HepG2 (cell line): ENCODE data around the gene RALBP1. TPM values are rescaled to one million over a fixed set of nuclear protein-coding genes. Genes with fewer than 3 reads are reported as not detected.

Experiments
- EHMT2 ChIP-seq: fragments of 200-600 bp; sonication (generic); IDR thresholded peaks from 2 replicates; pipeline ENCODE4 v1.7.0; 2017; ENCODE audit warnings: antibody characterized with exemption, low read depth, low read length, borderline replicate concordance
- FOXO1 ChIP-seq: sonication (generic); formaldehyde crosslinking; IDR thresholded peaks from 2 replicates; pipeline ENCODE4 v1.4.0; 2020; ENCODE audit warnings: missing genetic modification reagents
- HMGXB4 ChIP-seq, 2 experiments: sonication (generic) in 1 of 2; formaldehyde crosslinking in 1 of 2; IDR thresholded peaks; 2 replicates each; pipeline versions ENCODE4 v1.4.0 to v1.6.1; 2018 to 2020; ENCODE audit warnings: missing genetic modification reagents in 2 of 2, borderline replicate concordance in 1 of 2, low read depth in 1 of 2, mild to moderate bottlenecking in 1 of 2, missing biosample characterization in 1 of 2
- KMT2A ChIP-seq: sonication (generic); formaldehyde crosslinking; IDR thresholded peaks from 2 replicates; pipeline ENCODE4 v1.4.0; 2020; ENCODE audit warnings: missing genetic modification reagents
- NCOA2 ChIP-seq: sonication (generic); formaldehyde crosslinking; IDR thresholded peaks from 2 replicates; pipeline ENCODE4 v1.8.0; 2022; ENCODE audit warnings: inconsistent platforms
- NFE2L1 ChIP-seq: sonication (generic); formaldehyde crosslinking; IDR thresholded peaks from 2 replicates; pipeline ENCODE4 v1.4.0; 2020; ENCODE audit warnings: missing genetic modification reagents, mild to moderate bottlenecking, borderline replicate concordance
- NFKB2 ChIP-seq: sonication (generic); formaldehyde crosslinking; IDR thresholded peaks from 2 replicates; pipeline ENCODE4 v1.4.0; 2020; ENCODE audit warnings: missing genetic modification reagents, borderline replicate concordance
- RBM22 ChIP-seq: fragments of 200-400 bp; formaldehyde crosslinking; optimal IDR thresholded peaks from 2 replicates; pipeline ENCODE3; 2017; ENCODE audit warnings: mild to moderate bottlenecking, low read length, moderate library complexity
- TFE3 ChIP-seq: IDR thresholded peaks from 2 replicates; pipeline ENCODE4 v1.6.1; 2016
- USF2 ChIP-seq, 2 experiments: sonication (generic) in 1 of 2; formaldehyde crosslinking in 1 of 2; IDR thresholded peaks; 2 replicates each; pipeline versions ENCODE4 v1.5.1 to v1.6.1; 2011 to 2020; ENCODE audit warnings: borderline replicate concordance in 1 of 2, low read depth in 1 of 2, low read length in 1 of 2, mild to moderate bottlenecking in 1 of 2, missing genetic modification reagents in 1 of 2, moderate library complexity in 1 of 2
- ZBTB7B ChIP-seq: sonication (generic); formaldehyde crosslinking; IDR thresholded peaks from 2 replicates; pipeline ENCODE4 v1.4.0; 2020; ENCODE audit warnings: missing genetic modification reagents
- ZIK1 ChIP-seq: sonication (generic); formaldehyde crosslinking; IDR thresholded peaks from 2 replicates; pipeline ENCODE4 v1.5.0; 2020; ENCODE audit warnings: mild to moderate bottlenecking, low read depth, missing genetic modification reagents, borderline replicate concordance
- ZMYM4 ChIP-seq: sonication (generic); formaldehyde crosslinking; IDR thresholded peaks from 2 replicates; pipeline ENCODE4 v1.8.1; 2023; ENCODE audit warnings: mild to moderate bottlenecking, missing genetic modification reagents
- ZNF256 ChIP-seq: sonication (generic); formaldehyde crosslinking; conservative IDR thresholded peaks from 2 replicates; pipeline ENCODE4 v1.4.0; 2020; ENCODE audit warnings: missing genetic modification reagents
- ZNF264 ChIP-seq: sonication (generic); formaldehyde crosslinking; IDR thresholded peaks from 2 replicates; pipeline ENCODE4 v1.4.0; 2020; ENCODE audit warnings: missing genetic modification reagents
- ZNF839 ChIP-seq: sonication (generic); formaldehyde crosslinking; IDR thresholded peaks from 2 replicates; pipeline ENCODE4 v1.4.0; 2020; ENCODE audit warnings: missing genetic modification reagents, mild to moderate bottlenecking, borderline replicate concordance
- ZNF883 ChIP-seq: sonication (generic); formaldehyde crosslinking; IDR thresholded peaks from 2 replicates; pipeline ENCODE4 v1.5.1; 2020; ENCODE audit warnings: mild to moderate bottlenecking, missing genetic modification reagents; ENCODE audit errors: not compliant biosample characterization
- polyA plus RNA-seq, 8 experiments: library from polyadenylated mRNA; depleted of rRNA in 3 of 8; stranded (reverse) in 7 of 8; unstranded in 1 of 8; fragments of >200 nt; fragmentation: Illumina TruSeq in 4 of 8; extraction: Trizol in 4 of 8; gene quantifications; 2 replicates each; pipeline versions ENCODE4 v1.2.1 to v1.2.3, GENCODE V29; 2011 to 2016; ENCODE audit warnings: low read depth in 4 of 8, missing spikeins in 1 of 8, mixed read lengths in 1 of 8; ENCODE audit not compliant: insufficient read depth in 1 of 8
- total RNA-seq, 5 experiments: library from RNA; depleted of rRNA; stranded (reverse); fragments of >200 nt; fragmentation: Illumina TruSeq; extraction: Trizol; gene quantifications; 2 replicates each; pipeline ENCODE4 v1.2.3, GENCODE V29; 2016; ENCODE audit warnings: low read depth in 1 of 5
- TF ChIP-seq, protein P1 (sequence below): conservative IDR thresholded peaks from 2 replicates; pipeline ENCODE4 v1.6.1; 2018; ENCODE audit warnings: missing genetic modification reagents
- TF ChIP-seq, protein P2 (sequence below): sonication (generic); formaldehyde crosslinking; IDR thresholded peaks from 2 replicates; pipeline ENCODE4 v1.8.0; 2022; ENCODE audit warnings: missing genetic modification reagents, low read depth, mild to moderate bottlenecking, borderline replicate concordance

RALBP1 gene
- total and polyA plus RNA-seq, 2 of the 13 experiments (the other 11 are each of a cell fraction or from before 2014, with no cell fraction given), result 24.5 to 33.1 TPM

GRCh38 chr18:9575558-9575957, 100.2 kb downstream of the RALBP1 start (continued):
- no peak for TF ChIP-seq USF2 (IDR thresholded peaks at IDR 0.05; ENCODE audit: low read depth, low read length)
- no peak for TF ChIP-seq USF2 (CRISPR knock-in tag; IDR thresholded peaks at IDR 0.05; ENCODE audit: borderline replicate concordance)
- TF ChIP-seq ZIK1 (CRISPR knock-in tag), result no peak
- TF ChIP-seq ZNF264 (CRISPR knock-in tag), result 0 out of 2 replicates have a peak, but pooled peaks have one; percentile 25
- peak in 1 of 2 experiments; percentile 85; a peak in 1 of 4 replicates for TF ChIP-seq HMGXB4 (CRISPR knock-in tag; IDR thresholded peaks at IDR 0.05; ENCODE audit: borderline replicate concordance in 1 of 2, low read depth in 1 of 2)
- no peak for TF ChIP-seq NFKB2 (CRISPR knock-in tag)
- no peak for TF ChIP-seq RBM22
- TF ChIP-seq, protein P1, sequence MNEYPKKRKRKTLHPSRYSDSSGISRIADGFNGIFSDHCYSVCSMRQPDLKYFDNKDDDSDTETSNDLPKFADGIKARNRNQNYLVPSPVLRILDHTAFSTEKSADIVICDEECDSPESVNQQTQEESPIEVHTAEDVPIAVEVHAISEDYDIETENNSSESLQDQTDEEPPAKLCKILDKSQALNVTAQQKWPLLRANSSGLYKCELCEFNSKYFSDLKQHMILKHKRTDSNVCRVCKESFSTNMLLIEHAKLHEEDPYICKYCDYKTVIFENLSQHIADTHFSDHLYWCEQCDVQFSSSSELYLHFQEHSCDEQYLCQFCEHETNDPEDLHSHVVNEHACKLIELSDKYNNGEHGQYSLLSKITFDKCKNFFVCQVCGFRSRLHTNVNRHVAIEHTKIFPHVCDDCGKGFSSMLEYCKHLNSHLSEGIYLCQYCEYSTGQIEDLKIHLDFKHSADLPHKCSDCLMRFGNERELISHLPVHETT (CRISPR knock-in tag), result no peak
- TF ChIP-seq ZNF256 (CRISPR knock-in tag), result no peak
- TF ChIP-seq FOXO1 (CRISPR knock-in tag), result peak; percentile 44; the same call in 1 of the 2 replicates
- no peak for TF ChIP-seq ZNF839 (CRISPR knock-in tag)
- no peak for TF ChIP-seq NCOA2 (CRISPR knock-in tag)
- TF ChIP-seq ZNF883 (CRISPR knock-in tag), result no peak
- TF ChIP-seq ZBTB7B (CRISPR knock-in tag), result no peak
- TF ChIP-seq, protein P2, sequence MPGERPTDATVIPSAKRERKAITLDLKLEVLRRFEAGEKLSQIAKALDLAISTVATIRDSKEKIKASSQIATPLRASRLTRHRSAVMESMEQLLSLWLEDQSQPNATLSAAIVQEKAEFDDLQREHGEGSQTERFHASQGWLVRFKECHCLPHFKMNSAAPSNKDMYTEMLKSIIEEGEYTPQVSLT (CRISPR knock-in tag), result no peak
- TF ChIP-seq NFE2L1 (CRISPR knock-in tag), result no peak
- TF ChIP-seq TFE3 (CRISPR knock-in tag), result no peak
- peak; percentile 39; the same call in 1 of the 2 replicates for TF ChIP-seq KMT2A
- TF ChIP-seq ZMYM4, result peak; percentile 56; the same call in 1 of the 2 replicates
- no peak for TF ChIP-seq EHMT2
